Neural cell (in vitro differentiated cells): ENCODE data around the gene ARL15. TPM values are rescaled to one million over a fixed set of nuclear protein-coding genes. Genes with fewer than 3 reads are reported as not detected.

ENCODE experiments used
- H2AFZ ChIP-seq: fragments of 200-600, 300-800 bp; sonication (generic), shearing (Covaris generic); 2 replicates; pipeline ENCODE4 v1.6.0; 2014; ENCODE audit warnings: low read depth, mild to moderate bottlenecking, antibody characterized with exemption, low read length, moderate library complexity
- H3F3A ChIP-seq: fragments of 200-600 bp; shearing (Covaris generic); 2 replicates; pipeline ENCODE4 v1.6.1; 2016; ENCODE audit warnings: mild to moderate bottlenecking, moderate library complexity, mixed read lengths, antibody characterized with exemption, low read length; ENCODE audit not compliant: insufficient read depth, poor library complexity, severe bottlenecking
- H3K27ac ChIP-seq: fragments of 200-600, 300-800 bp; sonication (generic), shearing (Covaris generic); 2 replicates; pipeline ENCODE4 v1.5.1; 2014; ENCODE audit warnings: mild to moderate bottlenecking, low read length, moderate library complexity
- H3K27me3 ChIP-seq: fragments of 300-800, 200-600 bp; sonication (generic), shearing (Covaris generic); 2 replicates; pipeline ENCODE4 v1.6.0; 2014; ENCODE audit warnings: mild to moderate bottlenecking, low read depth, low read length, moderate library complexity; ENCODE audit not compliant: insufficient read depth
- H3K36me3 ChIP-seq: fragments of 300-800, 200-600 bp; sonication (generic), shearing (Covaris generic); 2 replicates; pipeline ENCODE4 v1.5.1; 2014; ENCODE audit warnings: mild to moderate bottlenecking, antibody characterized with exemption, low read length, moderate library complexity; ENCODE audit not compliant: insufficient read depth
- H3K4me2 ChIP-seq: fragments of 300-800, 200-600 bp; sonication (generic), shearing (Covaris generic); 2 replicates; pipeline ENCODE4 v1.6.0; 2014; ENCODE audit warnings: mild to moderate bottlenecking, low read length
- H3K4me3 ChIP-seq: fragments of 300-800, 200-600 bp; sonication (generic), shearing (Covaris generic); 2 replicates; pipeline ENCODE4 v1.5.1; 2014; ENCODE audit warnings: mild to moderate bottlenecking, low read length, moderate library complexity
- H3K79me2 ChIP-seq: fragments of 200-600 bp; shearing (Covaris generic); replicated peaks from 2 replicates; pipeline ENCODE4 v1.6.0; 2014; ENCODE audit warnings: mild to moderate bottlenecking, low read length, moderate library complexity; ENCODE audit not compliant: insufficient read depth
- H3K9ac ChIP-seq: fragments of 300-800, 200-600 bp; sonication (generic), shearing (Covaris generic); 2 replicates; pipeline ENCODE4 v1.6.1; 2016; ENCODE audit warnings: mild to moderate bottlenecking, low read length, mixed read lengths
- H3K9me2 ChIP-seq: fragments of 200-600 bp; shearing (Covaris generic); 2 replicates; pipeline ENCODE4 v1.6.1; 2016; ENCODE audit warnings: mild to moderate bottlenecking, low read length, mixed read lengths; ENCODE audit not compliant: insufficient read depth
- H3K9me3 ChIP-seq: fragments of 200-600, 300-800 bp; sonication (generic), shearing (Covaris generic); 2 replicates; pipeline ENCODE4 v1.6.1; 2016; ENCODE audit warnings: mild to moderate bottlenecking, mixed run types, low read length, moderate library complexity, mixed read lengths
- H4K20me1 ChIP-seq: fragments of 200-600 bp; shearing (Covaris generic); 2 replicates; pipeline ENCODE4 v1.6.1; 2016; ENCODE audit warnings: mild to moderate bottlenecking, mixed run types; ENCODE audit not compliant: insufficient read depth
- CTCF ChIP-seq: fragments of 450-650 bp; IDR thresholded peaks from 2 replicates; pipeline ENCODE4 v1.5.1; 2014; ENCODE audit warnings: antibody characterized with exemption, mild to moderate bottlenecking, moderate library complexity; ENCODE audit not compliant: poor library complexity, severe bottlenecking
- EP300 ChIP-seq: fragments of 450-650 bp; conservative IDR thresholded peaks from 2 replicates; pipeline ENCODE4 v1.6.1; 2014; ENCODE audit warnings: antibody characterized with exemption, mild to moderate bottlenecking, moderate library complexity; ENCODE audit not compliant: poor library complexity, severe bottlenecking
- EZH2 ChIP-seq: fragments of 200-600, 300-800 bp; shearing (Covaris generic), sonication (generic); IDR thresholded peaks from 2 replicates; pipeline ENCODE4 v1.6.1; 2014; ENCODE audit warnings: antibody characterized with exemption, low read length, borderline replicate concordance, mild to moderate bottlenecking; ENCODE audit not compliant: insufficient read depth, poor library complexity, severe bottlenecking
- MXI1 ChIP-seq: fragments of 450-650 bp; conservative IDR thresholded peaks from 2 replicates; pipeline ENCODE4 v1.6.1; 2014; ENCODE audit warnings: antibody characterized with exemption, mild to moderate bottlenecking; ENCODE audit not compliant: poor library complexity, severe bottlenecking
- POLR2AphosphoS5 ChIP-seq: IDR thresholded peaks from 2 replicates; pipeline ENCODE4 v1.6.1; 2012
- RAD21 ChIP-seq: fragments of 450-650 bp; conservative IDR thresholded peaks from 2 replicates; pipeline ENCODE4 v1.6.1; 2014; ENCODE audit warnings: antibody characterized with exemption, mild to moderate bottlenecking, moderate library complexity
- REST ChIP-seq: IDR thresholded peaks from 2 replicates; pipeline ENCODE4 v1.6.1; 2012; ENCODE audit warnings: borderline replicate concordance
- SMC3 ChIP-seq: fragments of 450-650 bp; conservative IDR thresholded peaks from 2 replicates; pipeline ENCODE4 v1.6.1; 2014; ENCODE audit warnings: antibody characterized with exemption, mild to moderate bottlenecking, moderate library complexity; ENCODE audit not compliant: poor library complexity
- TAF1 ChIP-seq: IDR thresholded peaks from 2 replicates; pipeline ENCODE4 v1.6.1; 2012; ENCODE audit warnings: low read depth
- polyA plus RNA-seq: library from polyadenylated mRNA; depleted of rRNA; stranded (reverse); fragments of >200 nt; gene quantifications from 2 replicates; pipeline ENCODE4 v1.2.3, GENCODE V29; 2014

Gene ARL15
- polyA plus RNA-seq, 1 donor from 2014 or later: 51.9 TPM

- Histone ChIP-seq H3K9me2 (no peaks in the 10 kb centered on the region), H4K20me1 (no peaks in the 10 kb centered on the region), H3K9ac (no peak overlapping the region), H3K27ac (no peak overlapping the region), H3K36me3 (no peaks in the 10 kb centered on the region), H3F3A (no peaks in the 10 kb centered on the region), H3K79me2 (no peaks in the 10 kb centered on the region), H2AFZ (no peak overlapping the region), H3K9me3 (no peaks in the 10 kb centered on the region), H3K27me3 (no peaks in the 10 kb centered on the region), H3K4me3 (no peak overlapping the region), H3K4me2 (no peak overlapping the region)
- no peak for TF ChIP-seq EP300
- TF ChIP-seq CTCF: no peak
- TF ChIP-seq REST: no peak
- no peak for TF ChIP-seq EZH2
- TF ChIP-seq TAF1: no peak
- TF ChIP-seq SMC3: no peak
- no peak for TF ChIP-seq POLR2AphosphoS5
- TF ChIP-seq RAD21: no peak
- TF ChIP-seq MXI1: no peak
Observed at GRCh38 chr5:54329731-54330709, 19.6 kb upstream of the ARL15 start.

- Histone ChIP-seq H2AFZ (no peak overlapping the region), H3K79me2 (no peaks in the 10 kb centered on the region), H3K4me2 (no peak overlapping the region), H3K9me3 (no peaks in the 10 kb centered on the region), H3K9ac (no peak overlapping the region), H3K4me3 (no peak overlapping the region), H3K27me3 (no peaks in the 10 kb centered on the region), H3F3A (no peaks in the 10 kb centered on the region), H4K20me1 (no peaks in the 10 kb centered on the region), H3K9me2 (no peaks in the 10 kb centered on the region), H3K36me3 (no peaks in the 10 kb centered on the region), H3K27ac (no peak overlapping the region)
- TF ChIP-seq CTCF (no peak), POLR2AphosphoS5 (no peak), REST (no peak), SMC3 (no peak), EZH2 (no peak)
Observed at GRCh38 chr5:54326662-54327270, 16.4 kb upstream of the ARL15 start.
